Sigmoid colon (tissue), 4 donors: Measurements from ENCODE around the gene NIP7.

Experiments
- POLR2A ChIP-seq, 2 donors: fragments of 450-650 bp; IDR thresholded peaks; one replicate each; pipeline ENCODE4 v1.6.1; 2016; ENCODE audit warnings: antibody characterized with exemption in 2 of 2, mild to moderate bottlenecking in 2 of 2, moderate library complexity in 2 of 2
- POLR2AphosphoS5 ChIP-seq, 4 donors: sonication (generic); formaldehyde crosslinking; IDR thresholded peaks; one replicate each; pipeline ENCODE4 v1.6.1; 2017; ENCODE audit warnings: antibody characterized with exemption in 4 of 4
- TF ChIP-seq, protein P1 (sequence below), 4 experiments: fragments of 450-650 bp in 3 of 4; fragments of 200-600 bp in 1 of 4; IDR thresholded peaks; one replicate each; pipeline ENCODE4 v1.5.1; 2016 to 2019; ENCODE audit warnings: antibody characterized with exemption in 4 of 4, mild to moderate bottlenecking in 3 of 4, moderate library complexity in 2 of 4

DNA sequence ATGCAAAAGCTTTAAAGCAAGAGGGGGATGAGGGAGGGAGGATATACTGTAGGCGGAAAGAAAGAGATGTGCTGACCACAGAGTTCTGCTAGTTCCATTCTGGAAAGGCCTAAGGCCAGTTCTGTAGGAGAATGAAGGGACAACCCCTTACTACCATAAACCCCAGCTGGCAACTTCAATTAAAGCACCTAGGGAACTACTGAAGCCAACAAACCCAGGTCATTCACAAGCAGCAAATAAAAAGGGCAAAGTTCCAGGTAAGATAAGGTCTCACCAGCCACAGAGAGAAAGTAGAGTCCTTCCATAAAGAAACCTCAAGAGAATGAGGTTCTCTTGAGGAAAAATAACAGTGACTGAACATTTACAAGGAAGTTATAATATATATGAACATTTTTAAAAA, 33.4 kb downstream of the NIP7 start:
- TF ChIP-seq, protein P1, sequence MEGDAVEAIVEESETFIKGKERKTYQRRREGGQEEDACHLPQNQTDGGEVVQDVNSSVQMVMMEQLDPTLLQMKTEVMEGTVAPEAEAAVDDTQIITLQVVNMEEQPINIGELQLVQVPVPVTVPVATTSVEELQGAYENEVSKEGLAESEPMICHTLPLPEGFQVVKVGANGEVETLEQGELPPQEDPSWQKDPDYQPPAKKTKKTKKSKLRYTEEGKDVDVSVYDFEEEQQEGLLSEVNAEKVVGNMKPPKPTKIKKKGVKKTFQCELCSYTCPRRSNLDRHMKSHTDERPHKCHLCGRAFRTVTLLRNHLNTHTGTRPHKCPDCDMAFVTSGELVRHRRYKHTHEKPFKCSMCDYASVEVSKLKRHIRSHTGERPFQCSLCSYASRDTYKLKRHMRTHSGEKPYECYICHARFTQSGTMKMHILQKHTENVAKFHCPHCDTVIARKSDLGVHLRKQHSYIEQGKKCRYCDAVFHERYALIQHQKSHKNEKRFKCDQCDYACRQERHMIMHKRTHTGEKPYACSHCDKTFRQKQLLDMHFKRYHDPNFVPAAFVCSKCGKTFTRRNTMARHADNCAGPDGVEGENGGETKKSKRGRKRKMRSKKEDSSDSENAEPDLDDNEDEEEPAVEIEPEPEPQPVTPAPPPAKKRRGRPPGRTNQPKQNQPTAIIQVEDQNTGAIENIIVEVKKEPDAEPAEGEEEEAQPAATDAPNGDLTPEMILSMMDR (IDR thresholded peaks at IDR 0.05) = no peak
- TF ChIP-seq POLR2A (IDR thresholded peaks at IDR 0.05) (no peak), POLR2AphosphoS5 (IDR thresholded peaks at IDR 0.05) (no peak)
